ENCODE results near the gene TRIO.

TRIO gene

GRCh38 chr5:14258840-14259239 is 115.7 kb downstream of the TRIO start:
- peaks cover 23% of the 10 kb centered on the region for H3K79me2 ChIP-seq (ENCODE audit: control insufficient read depth, insufficient read depth, low read length, poor library complexity)
- no peak for DNase-seq
- H2BK120ac ChIP-seq (ENCODE audit: insufficient read depth, low read length, poor library complexity) = no peak overlapping the region
- no peak overlapping the region for H3K23ac ChIP-seq (ENCODE audit: low read length)
- H2BK12ac ChIP-seq (ENCODE audit: low read length) = no peak overlapping the region
- no CpG with 5 or more reads among the region's 11 CpGs for WGBS (ENCODE audit: extremely low coverage, insufficient coverage, insufficient read length)
- H3K79me1 ChIP-seq (ENCODE audit: low read length) = peaks cover 3% of the 10 kb centered on the region
- H4K91ac ChIP-seq (ENCODE audit: low read depth, low read length) = no peak overlapping the region
- H2AFZ ChIP-seq (ENCODE audit: insufficient read depth, low read length, poor library complexity) = no peak overlapping the region
- H3K9me3 ChIP-seq (ENCODE audit: insufficient read depth, low read depth, low read length) = no peaks in the 10 kb centered on the region
- H3K27ac ChIP-seq (ENCODE audit: low read depth, low read length) = no peak overlapping the region
- no peak overlapping the region for H2AK5ac ChIP-seq (ENCODE audit: low read length)
- H3K36me3 ChIP-seq (ENCODE audit: control insufficient read depth in 1 of 2, insufficient read depth in 2 of 2, low read length in 2 of 2) = no peaks in the 10 kb centered on the region
- no peak overlapping the region for H3K18ac ChIP-seq (ENCODE audit: low read length)
- no peak overlapping the region for H3K14ac ChIP-seq (ENCODE audit: low read length)
- no peak overlapping the region for H4K12ac ChIP-seq (ENCODE audit: low read depth, low read length)
- H4K8ac ChIP-seq (ENCODE audit: low read depth, low read length) = no peak overlapping the region
- H3K4me1 ChIP-seq (ENCODE audit: control insufficient read depth in 1 of 2, insufficient read depth in 2 of 2, low read length in 2 of 2) = peaks cover 25 to 30% of the 10 kb centered on the region in 2 experiments
- no peaks in the 10 kb centered on the region for H3K27me3 ChIP-seq (ENCODE audit: insufficient read depth, low read length)
- no peak overlapping the region for H2BK5ac ChIP-seq (ENCODE audit: low read depth, low read length, poor library complexity)
- no peak overlapping the region for H3K4me2 ChIP-seq (ENCODE audit: low read length)
- no peak overlapping the region for H3K9ac ChIP-seq (ENCODE audit: low read length)
- no peak overlapping the region for H3K4me3 ChIP-seq (ENCODE audit: low read depth, low read length)
- H3K4ac ChIP-seq (ENCODE audit: low read depth, low read length) = peak overlapping the region; percentile 42

- Histone ChIP-seq H2BK12ac (ENCODE audit: low read length) (no peak overlapping the region), H2AFZ (ENCODE audit: insufficient read depth, low read length, poor library complexity) (no peak overlapping the region), H3K4ac (ENCODE audit: low read depth, low read length) (peak overlapping the region; percentile 25), H3K36me3 (ENCODE audit: control insufficient read depth in 1 of 2, insufficient read depth in 2 of 2, low read length in 2 of 2) (no peaks in the 10 kb centered on the region), H3K79me1 (ENCODE audit: low read length) (peaks cover 5% of the 10 kb centered on the region), H3K9me3 (ENCODE audit: insufficient read depth, low read depth, low read length) (no peaks in the 10 kb centered on the region), H3K27ac (ENCODE audit: low read depth, low read length) (peak overlapping the region; percentile 17), H2BK5ac (ENCODE audit: low read depth, low read length, poor library complexity) (no peak overlapping the region), H3K14ac (ENCODE audit: low read length) (no peak overlapping the region), H4K12ac (ENCODE audit: low read depth, low read length) (no peak overlapping the region), H3K4me3 (ENCODE audit: low read depth, low read length) (no peak overlapping the region), H3K18ac (ENCODE audit: low read length) (no peak overlapping the region), H3K23ac (ENCODE audit: low read length) (no peak overlapping the region), H2AK5ac (ENCODE audit: low read length) (no peak overlapping the region), H3K4me2 (ENCODE audit: low read length) (no peak overlapping the region), H3K27me3 (ENCODE audit: insufficient read depth, low read length) (no peaks in the 10 kb centered on the region), H4K8ac (ENCODE audit: low read depth, low read length) (no peak overlapping the region), H3K4me1 (ENCODE audit: control insufficient read depth in 1 of 2, insufficient read depth in 2 of 2, low read length in 2 of 2) (peaks cover 26 to 30% of the 10 kb centered on the region in 2 experiments), H3K9ac (ENCODE audit: low read length) (no peak overlapping the region), H2BK120ac (ENCODE audit: insufficient read depth, low read length, poor library complexity) (no peak overlapping the region), H3K79me2 (ENCODE audit: control insufficient read depth, insufficient read depth, low read length, poor library complexity) (peaks cover 23% of the 10 kb centered on the region), H4K91ac (ENCODE audit: low read depth, low read length) (no peak overlapping the region)
- no peak for DNase-seq
- no CpG with 5 or more reads among the region's 2 CpGs for WGBS (ENCODE audit: extremely low coverage, insufficient coverage, insufficient read length)
Observed at GRCh38 chr5:14260637-14261036, 117.5 kb downstream of the TRIO start.

- no CpG with 5 or more reads among the region's 5 CpGs for WGBS (ENCODE audit: extremely low coverage, insufficient coverage, insufficient read length)
Observed at GRCh38 chr5:14261235-14261634, 118.1 kb downstream of the TRIO start.

GRCh38 chr5:14261856-14262611 is 118.9 kb downstream of the TRIO start:
- Histone ChIP-seq H3K4me1 (ENCODE audit: control insufficient read depth in 1 of 2, insufficient read depth in 2 of 2, low read length in 2 of 2) (peaks cover 27 to 32% of the 10 kb centered on the region in 2 experiments), H3K79me1 (ENCODE audit: low read length) (peaks cover 9% of the 10 kb centered on the region), H2BK5ac (ENCODE audit: low read depth, low read length, poor library complexity) (no peak overlapping the region), H3K4me2 (ENCODE audit: low read length) (no peak overlapping the region), H4K91ac (ENCODE audit: low read depth, low read length) (no peak overlapping the region), H3K9me3 (ENCODE audit: insufficient read depth, low read depth, low read length) (no peaks in the 10 kb centered on the region), H3K23ac (ENCODE audit: low read length) (no peak overlapping the region), H4K12ac (ENCODE audit: low read depth, low read length) (no peak overlapping the region), H4K8ac (ENCODE audit: low read depth, low read length) (no peak overlapping the region), H3K4me3 (ENCODE audit: low read depth, low read length) (no peak overlapping the region), H2BK120ac (ENCODE audit: insufficient read depth, low read length, poor library complexity) (peak overlapping the region; percentile 38), H3K14ac (ENCODE audit: low read length) (peak overlapping the region; percentile 45), H2AFZ (ENCODE audit: insufficient read depth, low read length, poor library complexity) (no peak overlapping the region), H3K4ac (ENCODE audit: low read depth, low read length) (peak overlapping the region; percentile 97), H3K27me3 (ENCODE audit: insufficient read depth, low read length) (no peaks in the 10 kb centered on the region), H3K9ac (ENCODE audit: low read length) (no peak overlapping the region), H2AK5ac (ENCODE audit: low read length) (peak overlapping the region; percentile 87), H3K18ac (ENCODE audit: low read length) (peak overlapping the region; percentile 78), H3K79me2 (ENCODE audit: control insufficient read depth, insufficient read depth, low read length, poor library complexity) (peaks cover 19% of the 10 kb centered on the region), H3K27ac (ENCODE audit: low read depth, low read length) (no peak overlapping the region), H2BK12ac (ENCODE audit: low read length) (peak overlapping the region; percentile 62), H3K36me3 (ENCODE audit: control insufficient read depth in 1 of 2, insufficient read depth in 2 of 2, low read length in 2 of 2) (no peaks in the 10 kb centered on the region)
- DNase-seq = no peak
- 100% methylated on average over 1 of the region's 12 CpGs for WGBS (ENCODE audit: extremely low coverage, insufficient coverage, insufficient read length)

More at GRCh38 chr5:14261235-14261634, 118.1 kb downstream of the TRIO start:
- no peak overlapping the region for H2AK5ac ChIP-seq (ENCODE audit: low read length)
- peaks cover 23% of the 10 kb centered on the region for H3K79me2 ChIP-seq (ENCODE audit: control insufficient read depth, insufficient read depth, low read length, poor library complexity)
- no peak overlapping the region for H4K8ac ChIP-seq (ENCODE audit: low read depth, low read length)
- no peak overlapping the region for H2AFZ ChIP-seq (ENCODE audit: insufficient read depth, low read length, poor library complexity)
- H3K18ac ChIP-seq (ENCODE audit: low read length) = peak overlapping the region; percentile 37
- H3K4me1 ChIP-seq (ENCODE audit: control insufficient read depth in 1 of 2, insufficient read depth in 2 of 2, low read length in 2 of 2) = peaks cover 30 to 34% of the 10 kb centered on the region in 2 experiments
- no peaks in the 10 kb centered on the region for H3K9me3 ChIP-seq (ENCODE audit: insufficient read depth, low read depth, low read length)
- H3K79me1 ChIP-seq (ENCODE audit: low read length) = peaks cover 9% of the 10 kb centered on the region
- no peak overlapping the region for H2BK12ac ChIP-seq (ENCODE audit: low read length)
- H3K4me3 ChIP-seq (ENCODE audit: low read depth, low read length) = no peak overlapping the region
- H3K14ac ChIP-seq (ENCODE audit: low read length) = no peak overlapping the region
- H3K9ac ChIP-seq (ENCODE audit: low read length) = no peak overlapping the region
- no peak overlapping the region for H2BK120ac ChIP-seq (ENCODE audit: insufficient read depth, low read length, poor library complexity)
- no peak overlapping the region for H4K91ac ChIP-seq (ENCODE audit: low read depth, low read length)
- H3K36me3 ChIP-seq (ENCODE audit: control insufficient read depth in 1 of 2, insufficient read depth in 2 of 2, low read length in 2 of 2) = no peaks in the 10 kb centered on the region
- no peak overlapping the region for H2BK5ac ChIP-seq (ENCODE audit: low read depth, low read length, poor library complexity)
- peak overlapping the region; percentile 17 for H3K27ac ChIP-seq (ENCODE audit: low read depth, low read length)
- no peak overlapping the region for H3K23ac ChIP-seq (ENCODE audit: low read length)
- no peaks in the 10 kb centered on the region for H3K27me3 ChIP-seq (ENCODE audit: insufficient read depth, low read length)
- no peak overlapping the region for H4K12ac ChIP-seq (ENCODE audit: low read depth, low read length)
- DNase-seq = no peak
- H3K4me2 ChIP-seq (ENCODE audit: low read length) = no peak overlapping the region
- peak overlapping the region; percentile 22 for H3K4ac ChIP-seq (ENCODE audit: low read depth, low read length)

Data from trophoblast cell (in vitro differentiated cells and primary cell).